ENCODE measurements around the gene TPH2.

DNA sequence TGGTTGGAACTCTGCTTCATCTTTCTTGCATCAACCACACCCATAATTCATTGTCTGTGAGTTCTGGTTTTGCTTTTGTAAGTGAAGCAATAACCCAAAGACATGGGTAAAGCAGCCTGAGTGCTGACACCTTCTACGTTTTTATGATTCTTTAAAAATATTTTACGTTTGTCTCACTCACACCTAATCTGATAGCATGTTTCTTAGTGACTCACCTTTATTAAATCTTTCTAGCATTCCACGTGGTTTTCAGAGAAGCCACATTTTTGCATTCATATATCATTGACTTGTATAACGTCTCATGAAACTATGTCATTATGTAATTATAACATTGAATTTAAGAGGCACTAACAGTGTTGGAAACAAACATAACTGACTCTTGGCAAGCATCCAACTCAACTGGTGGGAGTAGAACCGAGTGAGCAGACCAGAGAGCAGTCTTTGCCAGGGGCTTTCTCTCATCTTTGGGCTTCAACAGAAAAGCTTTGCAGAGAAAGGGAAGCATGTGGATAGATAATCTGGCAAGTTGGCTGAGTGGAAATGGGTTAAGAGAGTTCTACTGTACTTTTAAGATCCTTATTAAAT is 118.8 kb downstream of the TPH2 start:
- TF ChIP-seq, protein P1, sequence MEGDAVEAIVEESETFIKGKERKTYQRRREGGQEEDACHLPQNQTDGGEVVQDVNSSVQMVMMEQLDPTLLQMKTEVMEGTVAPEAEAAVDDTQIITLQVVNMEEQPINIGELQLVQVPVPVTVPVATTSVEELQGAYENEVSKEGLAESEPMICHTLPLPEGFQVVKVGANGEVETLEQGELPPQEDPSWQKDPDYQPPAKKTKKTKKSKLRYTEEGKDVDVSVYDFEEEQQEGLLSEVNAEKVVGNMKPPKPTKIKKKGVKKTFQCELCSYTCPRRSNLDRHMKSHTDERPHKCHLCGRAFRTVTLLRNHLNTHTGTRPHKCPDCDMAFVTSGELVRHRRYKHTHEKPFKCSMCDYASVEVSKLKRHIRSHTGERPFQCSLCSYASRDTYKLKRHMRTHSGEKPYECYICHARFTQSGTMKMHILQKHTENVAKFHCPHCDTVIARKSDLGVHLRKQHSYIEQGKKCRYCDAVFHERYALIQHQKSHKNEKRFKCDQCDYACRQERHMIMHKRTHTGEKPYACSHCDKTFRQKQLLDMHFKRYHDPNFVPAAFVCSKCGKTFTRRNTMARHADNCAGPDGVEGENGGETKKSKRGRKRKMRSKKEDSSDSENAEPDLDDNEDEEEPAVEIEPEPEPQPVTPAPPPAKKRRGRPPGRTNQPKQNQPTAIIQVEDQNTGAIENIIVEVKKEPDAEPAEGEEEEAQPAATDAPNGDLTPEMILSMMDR (conservative IDR thresholded peaks at IDR 0.05; ENCODE audit: low read depth, low read length), result no peak
- no peak for TF ChIP-seq POLR2A (IDR thresholded peaks at IDR 0.05; ENCODE audit: low read depth, low read length)
- TF ChIP-seq MXI1 (IDR thresholded peaks at IDR 0.05; ENCODE audit: borderline replicate concordance, low read depth, low read length), result no peak
- no peak for TF ChIP-seq SMC3 (IDR thresholded peaks at IDR 0.05; ENCODE audit: low read depth, low read length)
- TF ChIP-seq, protein P2, sequence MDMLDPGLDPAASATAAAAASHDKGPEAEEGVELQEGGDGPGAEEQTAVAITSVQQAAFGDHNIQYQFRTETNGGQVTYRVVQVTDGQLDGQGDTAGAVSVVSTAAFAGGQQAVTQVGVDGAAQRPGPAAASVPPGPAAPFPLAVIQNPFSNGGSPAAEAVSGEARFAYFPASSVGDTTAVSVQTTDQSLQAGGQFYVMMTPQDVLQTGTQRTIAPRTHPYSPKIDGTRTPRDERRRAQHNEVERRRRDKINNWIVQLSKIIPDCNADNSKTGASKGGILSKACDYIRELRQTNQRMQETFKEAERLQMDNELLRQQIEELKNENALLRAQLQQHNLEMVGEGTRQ (IDR thresholded peaks at IDR 0.05; ENCODE audit: low read depth, low read length), result no peak
- TF ChIP-seq NFE2L2 (IDR thresholded peaks at IDR 0.05; ENCODE audit: low read depth, low read length), result no peak
- TF ChIP-seq BHLHE40 (IDR thresholded peaks at IDR 0.05; ENCODE audit: low read depth, low read length), result no peak
- no peak for TF ChIP-seq CEBPB (IDR thresholded peaks at IDR 0.05; ENCODE audit: low read depth, low read length)
- no peak for TF ChIP-seq RCOR1 (IDR thresholded peaks at IDR 0.05; ENCODE audit: insufficient replicate concordance, low read length)
- no peak for TF ChIP-seq RAD21 (IDR thresholded peaks at IDR 0.05; ENCODE audit: low read length)
